LNCaP clone FGC (cell line): Measurements from ENCODE around the gene DDX55.

Experiments
- DNase-seq: peaks from one replicate; pipeline ENCODE4 v3.0.0-alpha.2; 2011; ENCODE audit warnings: low read depth
- H3K4me3 ChIP-seq: 2 replicates; pipeline ENCODE4 v1.5.1; 2011; ENCODE audit warnings: mild to moderate bottlenecking, low read depth, low read length, control low read depth
- TF ChIP-seq, protein P1 (sequence below): IDR thresholded peaks from 2 replicates; pipeline ENCODE4 v1.5.1; 2012; ENCODE audit warnings: mild to moderate bottlenecking; ENCODE audit not compliant: control insufficient read depth, insufficient read depth; ENCODE audit errors: extremely low read depth

Gene DDX55

DNA sequence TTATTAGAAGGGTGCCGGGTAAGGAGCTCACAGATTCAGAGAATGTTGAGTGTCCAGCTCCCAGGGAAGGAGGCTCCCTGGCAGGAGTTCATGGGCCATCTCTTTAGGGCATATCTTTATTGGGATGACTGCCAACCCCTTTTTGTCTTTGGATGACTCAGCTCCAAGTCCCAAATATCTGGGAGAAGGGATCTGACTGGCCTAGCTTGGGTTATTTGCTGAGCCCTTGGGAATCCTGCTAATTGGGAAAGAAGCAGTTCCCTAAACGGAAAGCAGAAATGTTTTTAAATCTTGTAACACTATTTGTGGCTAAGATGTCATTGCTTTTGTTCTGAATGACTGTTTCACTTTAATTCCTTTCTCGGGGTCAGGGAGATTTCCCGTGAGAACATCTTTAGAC, 12.6 kb downstream of the DDX55 start:
- TF ChIP-seq, protein P1, sequence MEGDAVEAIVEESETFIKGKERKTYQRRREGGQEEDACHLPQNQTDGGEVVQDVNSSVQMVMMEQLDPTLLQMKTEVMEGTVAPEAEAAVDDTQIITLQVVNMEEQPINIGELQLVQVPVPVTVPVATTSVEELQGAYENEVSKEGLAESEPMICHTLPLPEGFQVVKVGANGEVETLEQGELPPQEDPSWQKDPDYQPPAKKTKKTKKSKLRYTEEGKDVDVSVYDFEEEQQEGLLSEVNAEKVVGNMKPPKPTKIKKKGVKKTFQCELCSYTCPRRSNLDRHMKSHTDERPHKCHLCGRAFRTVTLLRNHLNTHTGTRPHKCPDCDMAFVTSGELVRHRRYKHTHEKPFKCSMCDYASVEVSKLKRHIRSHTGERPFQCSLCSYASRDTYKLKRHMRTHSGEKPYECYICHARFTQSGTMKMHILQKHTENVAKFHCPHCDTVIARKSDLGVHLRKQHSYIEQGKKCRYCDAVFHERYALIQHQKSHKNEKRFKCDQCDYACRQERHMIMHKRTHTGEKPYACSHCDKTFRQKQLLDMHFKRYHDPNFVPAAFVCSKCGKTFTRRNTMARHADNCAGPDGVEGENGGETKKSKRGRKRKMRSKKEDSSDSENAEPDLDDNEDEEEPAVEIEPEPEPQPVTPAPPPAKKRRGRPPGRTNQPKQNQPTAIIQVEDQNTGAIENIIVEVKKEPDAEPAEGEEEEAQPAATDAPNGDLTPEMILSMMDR = no peak
- DNase-seq = no peak
- no peak overlapping the region for H3K4me3 ChIP-seq

DNA sequence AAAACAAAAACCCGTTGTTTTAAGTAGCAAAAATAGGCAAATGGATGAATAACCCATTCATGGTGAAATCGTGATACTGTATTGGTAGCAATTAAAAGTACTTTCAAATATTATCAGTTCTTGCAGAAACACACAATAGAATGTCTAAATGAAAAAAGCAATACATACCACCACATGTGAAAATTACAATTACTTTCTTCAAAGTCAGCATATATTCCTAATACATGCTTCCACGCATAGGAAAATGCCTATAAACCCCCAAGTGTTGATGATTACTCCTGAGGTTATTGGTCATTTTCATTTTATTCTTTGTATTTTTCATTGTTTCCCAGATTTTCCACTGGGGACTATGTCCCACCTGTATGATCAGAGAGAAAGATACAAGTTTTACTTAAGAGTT, 15.2 kb downstream of the DDX55 start:
- no peak for DNase-seq
- TF ChIP-seq, protein P1 = no peak
- no peak overlapping the region for H3K4me3 ChIP-seq

DNA sequence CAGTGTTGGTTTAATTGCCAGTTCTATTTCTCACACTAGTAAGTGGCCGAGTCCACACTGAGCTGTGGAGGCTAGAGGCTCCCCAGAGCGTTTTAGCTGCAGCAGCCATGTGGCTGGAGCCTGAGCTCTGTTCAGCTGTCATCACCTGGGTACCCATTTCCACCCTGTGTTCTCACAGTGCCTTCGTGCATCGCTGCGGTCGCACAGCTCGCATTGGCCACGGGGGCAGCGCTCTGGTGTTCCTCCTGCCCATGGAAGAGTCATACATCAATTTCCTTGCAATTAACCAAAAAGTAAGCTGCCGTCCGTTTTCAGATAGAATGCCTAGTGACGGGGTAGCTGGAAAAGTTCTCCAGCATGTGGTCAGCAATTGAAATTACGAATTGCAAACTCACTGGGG, 15.7 kb downstream of the DDX55 start:
- H3K4me3 ChIP-seq = no peak overlapping the region
- TF ChIP-seq, protein P1 = no peak
- DNase-seq = no peak

DNA sequence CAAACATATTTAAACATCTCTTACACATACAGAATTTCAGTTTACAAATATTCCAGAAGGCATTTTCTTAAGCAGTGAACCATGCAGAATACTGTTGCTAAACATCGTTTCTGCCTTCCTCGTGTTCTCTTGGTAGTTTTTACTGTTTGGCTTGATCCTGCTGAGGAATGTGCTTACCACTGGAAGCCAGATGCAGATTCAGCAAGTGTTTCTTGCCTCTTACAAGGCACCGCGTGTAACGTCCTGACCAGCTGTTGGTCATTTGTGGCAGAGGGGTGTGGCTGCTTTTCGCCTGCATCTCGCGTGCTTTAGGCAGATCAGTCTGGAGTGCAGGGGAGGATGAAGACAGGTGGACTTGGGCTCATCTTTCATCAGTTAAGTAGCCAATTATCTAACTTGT, 19.2 kb downstream of the DDX55 start:
- H3K4me3 ChIP-seq = no peak overlapping the region
- DNase-seq = no peak
- TF ChIP-seq, protein P1 = no peak

DNA sequence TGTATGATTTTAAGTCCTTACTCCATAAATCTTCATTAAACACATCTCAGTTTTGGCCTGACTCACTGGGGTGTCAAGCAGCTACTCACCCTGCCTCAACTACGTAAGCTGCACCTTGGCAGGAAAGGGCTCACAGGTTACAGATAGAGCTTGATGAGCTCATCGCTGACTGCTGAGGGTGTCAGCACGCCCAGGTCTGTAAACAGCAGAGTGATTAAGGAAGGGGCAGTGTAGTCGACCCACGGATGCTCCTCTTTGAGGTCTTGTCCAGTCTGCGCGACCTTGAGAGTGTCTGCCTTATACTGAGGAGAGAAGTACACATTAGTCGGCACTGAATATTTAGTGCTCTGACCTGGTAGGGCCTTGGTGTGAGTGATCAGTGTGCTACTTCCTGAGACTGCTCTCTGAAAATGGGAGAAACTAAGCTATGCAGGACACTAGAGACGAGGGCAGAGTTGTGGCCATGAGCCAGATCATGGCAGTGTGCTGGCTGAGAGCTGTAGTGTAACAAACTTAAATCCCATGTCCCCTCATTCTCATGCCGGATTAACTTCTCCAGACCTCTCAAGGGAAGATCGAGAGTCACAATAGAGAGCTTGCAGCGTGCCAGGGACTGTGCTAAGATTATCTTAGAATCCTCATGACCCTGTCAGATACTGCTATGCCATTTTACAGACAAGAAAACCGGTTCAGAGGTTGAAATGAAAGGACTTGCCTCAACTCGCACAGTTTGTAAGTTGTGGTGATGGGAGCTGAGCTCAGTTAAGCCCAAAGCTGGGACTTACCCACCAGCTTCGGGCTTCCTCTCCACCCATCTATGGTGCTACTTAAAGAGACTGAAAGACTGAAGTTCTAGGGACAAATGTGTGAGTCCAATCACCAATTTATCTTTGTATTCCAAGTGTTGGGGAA, 20.0 kb downstream of the DDX55 start:
- no peak overlapping the region for H3K4me3 ChIP-seq
- TF ChIP-seq, protein P1 = no peak
- DNase-seq = no peak

DNA sequence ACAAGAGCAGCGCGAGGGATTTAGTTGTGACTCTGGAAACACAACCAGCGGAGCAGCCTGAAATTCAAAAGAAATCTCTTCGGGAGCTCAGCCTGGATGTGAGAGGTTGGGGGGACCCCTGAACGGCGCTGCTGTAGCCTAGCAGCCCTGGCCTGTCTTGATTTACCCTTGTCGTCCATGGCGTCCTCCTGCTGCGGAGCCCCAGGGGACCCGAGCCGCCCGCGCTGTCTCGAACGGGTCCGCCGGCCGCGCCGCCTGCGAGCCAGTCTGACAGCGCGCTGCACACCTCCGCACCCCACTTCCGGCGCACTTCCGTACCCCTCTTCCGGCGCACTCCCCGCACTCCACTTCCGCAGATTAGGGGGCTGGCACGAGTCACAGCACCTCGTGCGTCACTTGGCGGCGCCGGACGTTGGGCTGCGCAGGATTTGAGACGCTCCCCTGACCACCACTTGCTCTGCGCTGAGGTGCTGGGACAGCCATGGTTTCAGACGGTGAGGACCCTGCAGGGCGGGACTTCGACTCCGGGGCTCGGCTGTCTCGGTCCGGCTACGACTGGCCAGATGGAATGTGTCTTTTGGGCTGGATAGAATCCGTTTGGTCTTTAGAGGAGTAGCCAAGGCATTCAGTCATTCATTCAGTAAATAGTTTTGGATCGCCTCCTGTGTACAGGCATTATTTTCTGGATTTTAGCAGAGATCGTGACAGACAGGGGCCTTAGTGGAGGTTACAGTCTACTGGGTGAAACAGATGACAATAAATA, 31.7 kb downstream of the DDX55 start, which contains the start of the genes EIF2B1 and GTF2H3:
EIF2B1 (minus strand) TSS at position 308 of the 763 bp plus-strand sequence; CDS start at position 179, 129 bp downstream.
GTF2H3 (plus strand) TSS at position 451 of the 763 bp plus-strand sequence; CDS start at position 482, 31 bp downstream.
- TF ChIP-seq, protein P1 = no peak

More for the DNA sequence above, 31.7 kb downstream of the DDX55 start, which contains the start of the genes EIF2B1 and GTF2H3:
- H3K4me3 ChIP-seq = peak within 1 kb of the TSS; percentile 91
- DNase-seq = peak; percentile 87
